H1 (cell line): ENCODE measurements around the gene PC. TPM values are rescaled to one million over a fixed set of nuclear protein-coding genes. Genes with fewer than 3 reads are reported as not detected.

ENCODE experiments used
- ASH2L ChIP-seq: fragments of 200-600, 300-600 bp; sonication (generic); IDR thresholded peaks from one replicate; pipeline ENCODE4 v1.7.1; 2017; ENCODE audit warnings: low read length
- CEBPB ChIP-seq: IDR thresholded peaks from 2 replicates; pipeline ENCODE4 v1.6.1; 2012; ENCODE audit warnings: low read depth, low read length
- GTF2F1 ChIP-seq: IDR thresholded peaks from 2 replicates; pipeline ENCODE4 v1.6.1; 2012; ENCODE audit warnings: low read depth, low read length, improper control_type of control experiment, borderline replicate concordance
- NRF1 ChIP-seq: IDR thresholded peaks from 2 replicates; pipeline ENCODE4 v1.6.1; 2011; ENCODE audit warnings: mild to moderate bottlenecking, low read depth, low read length, improper control_type of control experiment
- POLR2A ChIP-seq, 2 experiments: IDR thresholded peaks; 1 replicate in 1 of 2; 2 replicates in 1 of 2; pipeline ENCODE4 v1.6.1; 2011; ENCODE audit warnings: low read depth in 2 of 2, low read length in 2 of 2, mild to moderate bottlenecking in 2 of 2; ENCODE audit errors: control extremely low read depth in 1 of 2
- SP1 ChIP-seq: IDR thresholded peaks from 2 replicates; pipeline ENCODE4 v1.6.1; 2011; ENCODE audit warnings: low read depth, low read length
- polyA plus RNA-seq, 7 experiments: library from polyadenylated mRNA; depleted of rRNA in 3 of 7; stranded (reverse) in 5 of 7; unstranded in 2 of 7; fragments of >200 nt in 5 of 7; fragments of 200-250 nt in 2 of 7; gene quantifications; 1 replicate in 5 of 7; 2 replicates in 1 of 7; 4 replicates in 1 of 7; pipeline versions ENCODE4 v1.2.1 to v1.2.3, GENCODE V29; 2011 to 2013; ENCODE audit warnings: missing spikeins in 2 of 7, mixed read lengths in 2 of 7
- total RNA-seq: library from RNA; stranded (reverse); fragmentation: NEBNext Ultra II Directional; extraction: Animal tissue kit (Norgen Biotek cat#: 25700); gene quantifications from 2 replicates; pipeline ENCODE4 v1.2.1, GENCODE V29; 2021
- TF ChIP-seq, protein P1 (sequence below): fragments of 300-600 bp; sonication (generic); IDR thresholded peaks from 2 replicates; pipeline ENCODE4 v1.7.1; 2012; ENCODE audit warnings: low read length, moderate library complexity, mild to moderate bottlenecking, inconsistent platforms; ENCODE audit not compliant: insufficient replicate concordance

Gene PC
- total and polyA plus RNA-seq, 2 of the 8 experiments (the other 6 are each of a cell fraction or from before 2014, with no cell fraction given): 11.5 to 27.5 TPM

DNA sequence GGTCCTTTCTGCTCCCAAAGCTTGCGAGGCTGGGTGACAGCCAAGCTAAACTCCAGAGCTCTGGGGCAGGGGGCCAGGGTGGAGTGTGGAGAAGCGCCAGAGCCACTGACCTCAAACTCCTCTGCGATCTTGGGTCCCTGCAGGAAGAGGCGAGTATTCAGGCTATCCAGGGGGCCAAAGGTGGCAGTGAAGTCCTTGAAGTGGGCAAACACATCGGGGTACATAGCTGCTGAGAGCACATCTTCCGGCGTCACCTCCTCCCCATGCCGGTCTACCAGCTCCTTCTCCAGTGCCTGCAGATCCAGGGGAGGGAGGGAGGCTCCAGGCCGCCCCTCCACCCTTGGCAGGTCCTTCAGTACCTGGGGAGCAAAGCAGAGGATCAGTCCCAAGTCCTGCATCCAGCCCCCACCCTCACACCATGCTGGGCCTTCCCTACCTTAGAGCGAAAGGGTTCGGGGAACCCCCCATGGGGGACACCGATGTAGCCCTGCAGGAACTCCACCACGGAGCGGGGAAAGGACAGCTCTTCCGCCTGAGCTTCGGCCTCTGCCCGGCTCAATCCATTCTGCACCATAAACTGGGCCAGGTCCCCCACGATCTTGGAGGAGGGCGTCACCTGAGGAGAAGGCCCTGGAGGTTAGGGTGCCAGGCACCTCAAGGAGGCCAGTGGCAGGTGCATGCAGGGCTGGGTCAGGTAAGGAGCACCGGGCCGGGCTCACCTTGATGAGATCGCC, 108.5 kb downstream of the PC start (continued):
- TF ChIP-seq, protein P1, sequence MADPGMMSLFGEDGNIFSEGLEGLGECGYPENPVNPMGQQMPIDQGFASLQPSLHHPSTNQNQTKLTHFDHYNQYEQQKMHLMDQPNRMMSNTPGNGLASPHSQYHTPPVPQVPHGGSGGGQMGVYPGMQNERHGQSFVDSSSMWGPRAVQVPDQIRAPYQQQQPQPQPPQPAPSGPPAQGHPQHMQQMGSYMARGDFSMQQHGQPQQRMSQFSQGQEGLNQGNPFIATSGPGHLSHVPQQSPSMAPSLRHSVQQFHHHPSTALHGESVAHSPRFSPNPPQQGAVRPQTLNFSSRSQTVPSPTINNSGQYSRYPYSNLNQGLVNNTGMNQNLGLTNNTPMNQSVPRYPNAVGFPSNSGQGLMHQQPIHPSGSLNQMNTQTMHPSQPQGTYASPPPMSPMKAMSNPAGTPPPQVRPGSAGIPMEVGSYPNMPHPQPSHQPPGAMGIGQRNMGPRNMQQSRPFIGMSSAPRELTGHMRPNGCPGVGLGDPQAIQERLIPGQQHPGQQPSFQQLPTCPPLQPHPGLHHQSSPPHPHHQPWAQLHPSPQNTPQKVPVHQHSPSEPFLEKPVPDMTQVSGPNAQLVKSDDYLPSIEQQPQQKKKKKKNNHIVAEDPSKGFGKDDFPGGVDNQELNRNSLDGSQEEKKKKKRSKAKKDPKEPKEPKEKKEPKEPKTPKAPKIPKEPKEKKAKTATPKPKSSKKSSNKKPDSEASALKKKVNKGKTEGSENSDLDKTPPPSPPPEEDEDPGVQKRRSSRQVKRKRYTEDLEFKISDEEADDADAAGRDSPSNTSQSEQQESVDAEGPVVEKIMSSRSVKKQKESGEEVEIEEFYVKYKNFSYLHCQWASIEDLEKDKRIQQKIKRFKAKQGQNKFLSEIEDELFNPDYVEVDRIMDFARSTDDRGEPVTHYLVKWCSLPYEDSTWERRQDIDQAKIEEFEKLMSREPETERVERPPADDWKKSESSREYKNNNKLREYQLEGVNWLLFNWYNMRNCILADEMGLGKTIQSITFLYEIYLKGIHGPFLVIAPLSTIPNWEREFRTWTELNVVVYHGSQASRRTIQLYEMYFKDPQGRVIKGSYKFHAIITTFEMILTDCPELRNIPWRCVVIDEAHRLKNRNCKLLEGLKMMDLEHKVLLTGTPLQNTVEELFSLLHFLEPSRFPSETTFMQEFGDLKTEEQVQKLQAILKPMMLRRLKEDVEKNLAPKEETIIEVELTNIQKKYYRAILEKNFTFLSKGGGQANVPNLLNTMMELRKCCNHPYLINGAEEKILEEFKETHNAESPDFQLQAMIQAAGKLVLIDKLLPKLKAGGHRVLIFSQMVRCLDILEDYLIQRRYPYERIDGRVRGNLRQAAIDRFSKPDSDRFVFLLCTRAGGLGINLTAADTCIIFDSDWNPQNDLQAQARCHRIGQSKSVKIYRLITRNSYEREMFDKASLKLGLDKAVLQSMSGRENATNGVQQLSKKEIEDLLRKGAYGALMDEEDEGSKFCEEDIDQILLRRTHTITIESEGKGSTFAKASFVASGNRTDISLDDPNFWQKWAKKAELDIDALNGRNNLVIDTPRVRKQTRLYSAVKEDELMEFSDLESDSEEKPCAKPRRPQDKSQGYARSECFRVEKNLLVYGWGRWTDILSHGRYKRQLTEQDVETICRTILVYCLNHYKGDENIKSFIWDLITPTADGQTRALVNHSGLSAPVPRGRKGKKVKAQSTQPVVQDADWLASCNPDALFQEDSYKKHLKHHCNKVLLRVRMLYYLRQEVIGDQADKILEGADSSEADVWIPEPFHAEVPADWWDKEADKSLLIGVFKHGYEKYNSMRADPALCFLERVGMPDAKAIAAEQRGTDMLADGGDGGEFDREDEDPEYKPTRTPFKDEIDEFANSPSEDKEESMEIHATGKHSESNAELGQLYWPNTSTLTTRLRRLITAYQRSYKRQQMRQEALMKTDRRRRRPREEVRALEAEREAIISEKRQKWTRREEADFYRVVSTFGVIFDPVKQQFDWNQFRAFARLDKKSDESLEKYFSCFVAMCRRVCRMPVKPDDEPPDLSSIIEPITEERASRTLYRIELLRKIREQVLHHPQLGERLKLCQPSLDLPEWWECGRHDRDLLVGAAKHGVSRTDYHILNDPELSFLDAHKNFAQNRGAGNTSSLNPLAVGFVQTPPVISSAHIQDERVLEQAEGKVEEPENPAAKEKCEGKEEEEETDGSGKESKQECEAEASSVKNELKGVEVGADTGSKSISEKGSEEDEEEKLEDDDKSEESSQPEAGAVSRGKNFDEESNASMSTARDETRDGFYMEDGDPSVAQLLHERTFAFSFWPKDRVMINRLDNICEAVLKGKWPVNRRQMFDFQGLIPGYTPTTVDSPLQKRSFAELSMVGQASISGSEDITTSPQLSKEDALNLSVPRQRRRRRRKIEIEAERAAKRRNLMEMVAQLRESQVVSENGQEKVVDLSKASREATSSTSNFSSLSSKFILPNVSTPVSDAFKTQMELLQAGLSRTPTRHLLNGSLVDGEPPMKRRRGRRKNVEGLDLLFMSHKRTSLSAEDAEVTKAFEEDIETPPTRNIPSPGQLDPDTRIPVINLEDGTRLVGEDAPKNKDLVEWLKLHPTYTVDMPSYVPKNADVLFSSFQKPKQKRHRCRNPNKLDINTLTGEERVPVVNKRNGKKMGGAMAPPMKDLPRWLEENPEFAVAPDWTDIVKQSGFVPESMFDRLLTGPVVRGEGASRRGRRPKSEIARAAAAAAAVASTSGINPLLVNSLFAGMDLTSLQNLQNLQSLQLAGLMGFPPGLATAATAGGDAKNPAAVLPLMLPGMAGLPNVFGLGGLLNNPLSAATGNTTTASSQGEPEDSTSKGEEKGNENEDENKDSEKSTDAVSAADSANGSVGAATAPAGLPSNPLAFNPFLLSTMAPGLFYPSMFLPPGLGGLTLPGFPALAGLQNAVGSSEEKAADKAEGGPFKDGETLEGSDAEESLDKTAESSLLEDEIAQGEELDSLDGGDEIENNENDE: no peak
- TF ChIP-seq POLR2A (IDR thresholded peaks at IDR 0.05; ENCODE audit: control extremely low read depth in 1 of 2, low read depth in 2 of 2, low read length in 2 of 2): no peak
- TF ChIP-seq SP1: no peak
- TF ChIP-seq NRF1: no peak
- TF ChIP-seq ASH2L: no peak
- no peak for TF ChIP-seq GTF2F1
- no peak for TF ChIP-seq CEBPB
